ENCODE results near the gene TADA2A.
A peak's percentile ranks its signal among the peaks of the same experiment; 100 is the strongest.
"Not testable (repeated sequence)": the region's sequence is repeated elsewhere in the genome, so short reads cannot be mapped to it uniquely, and the experiment has no call there.

TADA2A gene

DNA sequence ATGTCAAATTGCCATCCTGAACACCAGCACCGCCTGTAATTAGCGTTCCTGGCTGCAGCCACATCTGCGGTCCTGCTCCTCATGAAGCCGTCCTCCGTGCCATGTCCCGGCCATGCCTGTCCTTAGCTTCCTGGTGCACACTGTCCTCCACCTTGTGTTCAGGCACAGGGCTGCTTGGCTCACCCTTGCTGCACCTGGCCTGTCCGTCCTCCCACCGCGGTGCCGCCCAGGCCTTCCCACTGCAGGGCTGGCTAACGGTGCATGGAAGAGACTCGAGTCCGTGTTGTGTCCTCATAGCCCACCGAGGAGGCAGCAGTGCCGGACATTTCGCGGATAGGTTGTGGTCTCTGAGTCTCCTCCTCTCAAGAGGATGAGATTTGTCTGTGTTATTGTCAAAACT, 103.4 kb downstream of the TADA2A start:
- no peak overlapping the region for H3K4me3 Mint-ChIP-seq
- no peak overlapping the region for H3K27ac Mint-ChIP-seq

GRCh38 chr17:37511642-37512041, 105.0 kb downstream of the TADA2A start:
- not testable (repeated sequence) for H3K4me1 Mint-ChIP-seq (ENCODE audit: low read depth); H3K9me3 Mint-ChIP-seq; H3K27me3 Mint-ChIP-seq; H3K4me3 Mint-ChIP-seq; H3K27ac Mint-ChIP-seq
- H3K36me3 Mint-ChIP-seq (ENCODE audit: low read depth) = peaks cover 16% of the 10 kb centered on the region

More for the DNA sequence above, 103.4 kb downstream of the TADA2A start:
- H3K36me3 Mint-ChIP-seq (ENCODE audit: low read depth) = peaks cover 16% of the 10 kb centered on the region
- H3K27me3 Mint-ChIP-seq = no peaks in the 10 kb centered on the region
- peaks cover 9% of the 10 kb centered on the region for H3K4me1 Mint-ChIP-seq (ENCODE audit: low read depth)
- H3K9me3 Mint-ChIP-seq = no peaks in the 10 kb centered on the region

- H3K4me3 Mint-ChIP-seq = no peak overlapping the region
Measured at GRCh38 chr17:37512442-37513068, 105.9 kb downstream of the TADA2A start.

DNA sequence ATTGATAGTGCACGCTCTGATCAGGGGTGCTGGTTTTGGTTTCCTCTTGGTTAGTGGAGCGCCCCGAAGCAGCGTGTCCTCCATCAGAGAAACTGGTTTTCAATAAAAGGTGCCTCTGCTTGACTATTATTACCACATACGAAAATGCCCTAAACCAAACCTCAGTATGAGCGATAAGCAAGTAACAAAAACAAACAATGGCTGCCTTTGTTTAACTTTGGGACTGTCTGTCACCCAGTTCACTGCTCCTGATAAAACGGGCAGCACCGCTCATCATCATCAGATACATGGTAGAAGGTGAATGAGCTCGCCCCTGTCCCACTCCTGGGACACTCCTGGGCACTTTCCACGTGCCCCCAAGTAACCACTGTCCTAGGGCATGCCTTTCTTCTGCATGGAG, 107.0 kb downstream of the TADA2A start:
- no peaks in the 10 kb centered on the region for H3K9me3 Mint-ChIP-seq
- H3K4me1 Mint-ChIP-seq (ENCODE audit: low read depth) = peaks cover 4% of the 10 kb centered on the region
- H3K4me3 Mint-ChIP-seq = no peak overlapping the region
- no peak overlapping the region for H3K27ac Mint-ChIP-seq
- no peaks in the 10 kb centered on the region for H3K27me3 Mint-ChIP-seq
- peaks cover 32% of the 10 kb centered on the region for H3K36me3 Mint-ChIP-seq (ENCODE audit: low read depth)

More at GRCh38 chr17:37512442-37513068, 105.9 kb downstream of the TADA2A start:
- peaks cover 20% of the 10 kb centered on the region for H3K36me3 Mint-ChIP-seq (ENCODE audit: low read depth)
- H3K27me3 Mint-ChIP-seq = no peaks in the 10 kb centered on the region
- peaks cover 4% of the 10 kb centered on the region for H3K4me1 Mint-ChIP-seq (ENCODE audit: low read depth)
- H3K27ac Mint-ChIP-seq = no peak overlapping the region
- no peaks in the 10 kb centered on the region for H3K9me3 Mint-ChIP-seq

GRCh38 chr17:37516127-37516571, 109.5 kb downstream of the TADA2A start:
- no peak overlapping the region for H3K4me3 Mint-ChIP-seq
- H3K9me3 Mint-ChIP-seq = no peaks in the 10 kb centered on the region
- H3K27ac Mint-ChIP-seq = no peak overlapping the region
- peaks cover 51% of the 10 kb centered on the region for H3K36me3 Mint-ChIP-seq (ENCODE audit: low read depth)
- no peaks in the 10 kb centered on the region for H3K27me3 Mint-ChIP-seq
- peaks cover 11% of the 10 kb centered on the region for H3K4me1 Mint-ChIP-seq (ENCODE audit: low read depth)

GRCh38 chr17:37517881-37518280, 111.2 kb downstream of the TADA2A start:
- H3K27me3 Mint-ChIP-seq = no peaks in the 10 kb centered on the region
- peaks cover 55% of the 10 kb centered on the region for H3K36me3 Mint-ChIP-seq (ENCODE audit: low read depth)
- H3K9me3 Mint-ChIP-seq = no peaks in the 10 kb centered on the region
- H3K27ac Mint-ChIP-seq = no peak overlapping the region
- H3K4me3 Mint-ChIP-seq = no peak overlapping the region
- H3K4me1 Mint-ChIP-seq (ENCODE audit: low read depth) = peaks cover 11% of the 10 kb centered on the region

DNA sequence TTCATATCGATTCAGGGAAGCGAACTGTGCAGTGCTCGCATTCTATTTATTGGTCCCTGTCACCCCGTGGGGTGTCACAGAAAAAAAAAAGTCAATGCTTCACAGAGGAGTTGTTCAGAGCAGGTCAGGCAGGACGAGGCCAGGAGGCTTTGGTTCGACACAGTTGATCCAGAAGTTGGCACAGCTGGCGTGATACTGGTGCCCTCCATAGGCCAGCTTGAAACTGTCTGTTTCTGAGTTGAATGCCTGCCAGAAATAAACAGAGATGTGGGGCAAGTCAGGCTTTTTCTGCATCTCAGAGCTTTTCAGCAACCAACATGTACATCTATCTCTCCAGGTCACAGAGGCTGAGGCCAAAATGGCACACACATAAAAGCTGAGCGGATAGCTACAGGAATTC, 112.1 kb downstream of the TADA2A start:
- Mint-ChIP-seq H3K4me1 (ENCODE audit: low read depth) (peaks cover 16% of the 10 kb centered on the region), H3K4me3 (no peak overlapping the region), H3K27ac (peak overlapping the region; percentile 27), H3K36me3 (ENCODE audit: low read depth) (peaks cover 51% of the 10 kb centered on the region), H3K9me3 (no peaks in the 10 kb centered on the region), H3K27me3 (no peaks in the 10 kb centered on the region)

DNA sequence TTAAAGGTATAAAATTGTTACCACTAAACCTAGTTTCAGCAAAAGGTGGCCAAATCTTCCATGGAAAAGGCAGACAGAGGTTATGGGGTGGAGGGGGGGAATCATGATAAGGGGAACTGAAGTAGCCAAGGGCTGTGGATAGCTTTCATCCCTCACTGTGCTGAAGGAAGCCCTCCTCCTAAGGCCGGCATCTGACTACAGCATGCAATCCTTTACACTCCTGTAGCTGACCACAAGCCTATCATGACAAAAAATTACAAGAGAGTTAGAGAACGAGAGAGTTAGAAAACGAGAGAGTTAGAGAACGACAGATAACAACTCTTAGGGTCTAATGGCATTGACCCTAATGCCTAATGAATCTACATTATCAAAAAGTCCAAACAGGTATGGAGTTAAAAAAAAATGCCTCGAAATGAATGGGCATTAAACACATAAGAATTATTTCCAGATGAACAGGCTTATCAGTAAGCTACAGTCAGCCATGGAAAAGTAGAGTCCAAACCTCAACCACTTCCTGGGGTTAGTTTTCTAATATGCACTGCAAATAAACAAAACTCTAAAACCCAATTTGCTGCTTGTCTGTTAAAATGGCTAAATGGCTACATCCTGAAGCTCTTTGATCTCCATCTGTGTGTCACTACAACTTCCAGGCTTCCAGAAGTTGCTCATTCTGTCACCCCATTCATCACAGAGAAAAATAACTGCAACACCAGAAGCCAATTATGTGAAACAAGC, 112.7 kb downstream of the TADA2A start:
- Mint-ChIP-seq H3K4me1 (ENCODE audit: low read depth) (peaks cover 20% of the 10 kb centered on the region), H3K4me3 (no peak overlapping the region), H3K36me3 (ENCODE audit: low read depth) (peaks cover 50% of the 10 kb centered on the region), H3K27me3 (no peaks in the 10 kb centered on the region), H3K27ac (peak overlapping the region; percentile 45), H3K9me3 (no peaks in the 10 kb centered on the region)

- H3K27ac Mint-ChIP-seq = peak overlapping the region; percentile 45
- H3K27me3 Mint-ChIP-seq = no peaks in the 10 kb centered on the region
- peaks cover 20% of the 10 kb centered on the region for H3K4me1 Mint-ChIP-seq (ENCODE audit: low read depth)
- H3K9me3 Mint-ChIP-seq = no peaks in the 10 kb centered on the region
- peaks cover 53% of the 10 kb centered on the region for H3K36me3 Mint-ChIP-seq (ENCODE audit: low read depth)
- H3K4me3 Mint-ChIP-seq = no peak overlapping the region
Measured at GRCh38 chr17:37520174-37520573, 113.5 kb downstream of the TADA2A start.

- Mint-ChIP-seq H3K36me3 (ENCODE audit: low read depth) (peaks cover 53% of the 10 kb centered on the region), H3K9me3 (no peaks in the 10 kb centered on the region), H3K27ac (no peak overlapping the region), H3K4me1 (ENCODE audit: low read depth) (peaks cover 20% of the 10 kb centered on the region), H3K27me3 (no peaks in the 10 kb centered on the region), H3K4me3 (no peak overlapping the region)
Measured at GRCh38 chr17:37521821-37522220, 115.1 kb downstream of the TADA2A start.

DNA sequence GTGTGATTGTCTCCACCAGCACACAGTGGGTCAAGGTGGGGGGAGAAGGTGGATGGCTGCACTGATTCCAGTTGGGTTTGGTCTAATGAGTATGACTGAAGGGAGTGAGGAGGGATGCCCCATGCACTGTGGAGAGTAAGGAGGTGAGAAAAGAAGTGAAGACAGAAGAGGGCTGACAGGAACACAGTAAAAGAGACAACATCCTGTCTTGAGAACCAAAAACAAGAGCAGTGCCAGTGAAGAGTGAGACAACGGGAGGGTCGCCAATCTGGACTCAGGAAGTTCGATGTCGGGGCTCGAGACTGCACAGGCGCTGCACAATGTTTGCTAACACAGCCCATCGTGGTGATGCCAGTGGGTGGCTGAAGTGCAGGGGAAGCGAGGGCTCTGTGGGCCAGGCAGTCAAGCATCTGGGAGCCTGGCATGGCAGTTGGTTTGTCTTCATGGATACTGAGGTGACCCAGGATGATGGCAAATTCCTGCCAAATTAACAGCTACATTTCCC, 117.1 kb downstream of the TADA2A start:
- Mint-ChIP-seq H3K36me3 (ENCODE audit: low read depth) (peaks cover 37% of the 10 kb centered on the region), H3K27me3 (no peaks in the 10 kb centered on the region), H3K27ac (peak overlapping the region; percentile 43), H3K4me1 (ENCODE audit: low read depth) (peaks cover 20% of the 10 kb centered on the region), H3K9me3 (no peaks in the 10 kb centered on the region), H3K4me3 (no peak overlapping the region)

DNA sequence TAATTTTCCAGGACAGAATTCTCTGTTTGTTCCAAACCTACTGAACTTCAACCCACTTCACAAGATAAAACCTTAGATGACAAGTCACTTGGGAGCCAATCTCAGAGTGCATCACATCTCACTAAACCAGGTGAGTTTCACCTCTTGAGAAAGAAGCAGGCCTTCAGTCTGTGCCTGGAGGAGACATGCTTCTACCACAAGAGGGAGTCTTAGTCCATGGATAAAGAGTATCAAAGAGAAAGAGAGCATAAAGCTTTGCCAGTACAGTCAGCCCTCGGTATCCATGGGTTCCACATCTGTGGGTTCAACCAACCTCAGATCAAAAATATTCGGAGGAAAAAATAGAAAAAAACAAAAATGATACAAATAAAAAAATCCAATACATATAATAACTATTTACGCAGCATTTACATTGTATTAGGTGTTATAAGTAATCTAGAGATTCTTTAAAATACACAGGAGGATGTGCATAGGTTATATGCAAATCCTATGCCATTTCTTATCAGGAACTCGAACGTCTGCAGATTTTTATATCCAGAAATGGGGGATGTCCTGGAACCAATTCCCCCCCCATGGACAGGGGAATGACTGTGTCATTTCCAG, 120.7 kb downstream of the TADA2A start:
- Mint-ChIP-seq H3K27ac (peak overlapping the region; percentile 26), H3K27me3 (no peaks in the 10 kb centered on the region), H3K4me1 (ENCODE audit: low read depth) (peaks cover 9% of the 10 kb centered on the region), H3K36me3 (ENCODE audit: low read depth) (peaks cover 37% of the 10 kb centered on the region), H3K9me3 (no peaks in the 10 kb centered on the region), H3K4me3 (no peak overlapping the region)
